Lower leg skin (tissue), 3 donors: ENCODE results near the gene PKP4.
"Not testable (repeated sequence)": the region's sequence is repeated elsewhere in the genome, so short reads cannot be mapped to it uniquely, and the experiment has no call there.

ENCODE experiments used
- CTCF ChIP-seq, 3 donors: fragments of 450-650 bp; IDR thresholded peaks; one replicate each; pipeline ENCODE4 v1.5.1; 2016; ENCODE audit warnings: antibody characterized with exemption in 3 of 3, mild to moderate bottlenecking in 3 of 3, moderate library complexity in 2 of 3
- POLR2A ChIP-seq, 2 donors: fragments of 450-650 bp; IDR thresholded peaks; one replicate each; pipeline ENCODE4 v1.6.1; 2016 to 2017; ENCODE audit warnings: antibody characterized with exemption in 2 of 2, mild to moderate bottlenecking in 1 of 2, moderate library complexity in 1 of 2

- not testable (repeated sequence) for TF ChIP-seq POLR2A, CTCF (IDR thresholded peaks at IDR 0.05)
Measured at GRCh38 chr2:158473300-158473699, 16.5 kb downstream of the PKP4 start.
